Measurements from ENCODE around the gene TPO.

The TPO gene

GRCh38 chr2:1478311-1479305, 65.3 kb downstream of the TPO start:
- no peak for DNase-seq
- Histone ChIP-seq H3K4me1 (ENCODE audit: low read length) (no peaks in the 10 kb centered on the region), H3K27me3 (replicated peaks; ENCODE audit: insufficient read depth, low read length) (no peaks in the 10 kb centered on the region), H3K27ac (ENCODE audit: low read length) (no peak overlapping the region), H4K20me1 (ENCODE audit: insufficient read depth, low read length) (no peaks in the 10 kb centered on the region), H3K9me3 (replicated peaks; ENCODE audit: insufficient read depth, low read length) (no peaks in the 10 kb centered on the region), H3F3A (ENCODE audit: insufficient read depth, low read length) (no peaks in the 10 kb centered on the region), H3K4me2 (ENCODE audit: low read depth, low read length) (no peak overlapping the region), H3K4me3 (ENCODE audit: low read length) (no peak overlapping the region), H3K9me2 (replicated peaks; ENCODE audit: insufficient read depth, low read length) (no peaks in the 10 kb centered on the region), H2AFZ (ENCODE audit: low read length) (no peak overlapping the region), H3K79me2 (ENCODE audit: low read length) (no peaks in the 10 kb centered on the region), H3K36me3 (replicated peaks; ENCODE audit: insufficient read depth, low read length) (no peaks in the 10 kb centered on the region), H3K9ac (ENCODE audit: low read length) (no peak overlapping the region)
- TF ChIP-seq CTCF (IDR thresholded peaks at IDR 0.05; ENCODE audit: low read length): no peak
- TF ChIP-seq EZH2phosphoT487 (IDR thresholded peaks at IDR 0.05; ENCODE audit: low read length): no peak

- no peaks in the 10 kb centered on the region for H3F3A ChIP-seq (ENCODE audit: insufficient read depth, low read length)
These were observed 66.1 kb downstream of the TPO start for GRCh38 chr2:1479346-1479745.

GRCh38 chr2:1480671-1481076, 67.4 kb downstream of the TPO start:
- Histone ChIP-seq H3K9me3 (replicated peaks; ENCODE audit: insufficient read depth, low read length) (no peaks in the 10 kb centered on the region), H3K27ac (ENCODE audit: low read length) (no peak overlapping the region), H3K4me2 (ENCODE audit: low read depth, low read length) (no peak overlapping the region), H3K4me1 (ENCODE audit: low read length) (no peaks in the 10 kb centered on the region), H3F3A (ENCODE audit: insufficient read depth, low read length) (no peaks in the 10 kb centered on the region), H3K36me3 (replicated peaks; ENCODE audit: insufficient read depth, low read length) (no peaks in the 10 kb centered on the region), H3K9ac (ENCODE audit: low read length) (no peak overlapping the region), H3K4me3 (ENCODE audit: low read length) (no peak overlapping the region), H4K20me1 (ENCODE audit: insufficient read depth, low read length) (no peaks in the 10 kb centered on the region), H2AFZ (ENCODE audit: low read length) (no peak overlapping the region), H3K27me3 (replicated peaks; ENCODE audit: insufficient read depth, low read length) (no peaks in the 10 kb centered on the region), H3K79me2 (ENCODE audit: low read length) (no peaks in the 10 kb centered on the region), H3K9me2 (replicated peaks; ENCODE audit: insufficient read depth, low read length) (no peaks in the 10 kb centered on the region)
- DNase-seq: no peak
- TF ChIP-seq CTCF (IDR thresholded peaks at IDR 0.05; ENCODE audit: low read length) (no peak), EZH2 (optimal IDR thresholded peaks at IDR 0.05; ENCODE audit: low read depth, low read length) (no peak), EZH2phosphoT487 (IDR thresholded peaks at IDR 0.05; ENCODE audit: low read length) (no peak)

More at GRCh38 chr2:1479346-1479745, 66.1 kb downstream of the TPO start:
- no peak overlapping the region for H3K27ac ChIP-seq (ENCODE audit: low read length)
- no peak overlapping the region for H3K4me3 ChIP-seq (ENCODE audit: low read length)
- no peak overlapping the region for H3K9ac ChIP-seq (ENCODE audit: low read length)
- no peak overlapping the region for H3K4me2 ChIP-seq (ENCODE audit: low read depth, low read length)
- no peaks in the 10 kb centered on the region for H4K20me1 ChIP-seq (ENCODE audit: insufficient read depth, low read length)
- no peaks in the 10 kb centered on the region for H3K9me2 ChIP-seq (replicated peaks; ENCODE audit: insufficient read depth, low read length)
- no peak overlapping the region for H2AFZ ChIP-seq (ENCODE audit: low read length)
- no peaks in the 10 kb centered on the region for H3K9me3 ChIP-seq (replicated peaks; ENCODE audit: insufficient read depth, low read length)
- H3K4me1 ChIP-seq (ENCODE audit: low read length): no peaks in the 10 kb centered on the region
- H3K79me2 ChIP-seq (ENCODE audit: low read length): no peaks in the 10 kb centered on the region
- H3K27me3 ChIP-seq (replicated peaks; ENCODE audit: insufficient read depth, low read length): no peaks in the 10 kb centered on the region
- TF ChIP-seq EZH2phosphoT487 (IDR thresholded peaks at IDR 0.05; ENCODE audit: low read length) (no peak), CTCF (IDR thresholded peaks at IDR 0.05; ENCODE audit: low read length) (no peak), EZH2 (optimal IDR thresholded peaks at IDR 0.05; ENCODE audit: low read depth, low read length) (no peak)
- no peaks in the 10 kb centered on the region for H3K36me3 ChIP-seq (replicated peaks; ENCODE audit: insufficient read depth, low read length)
- no peak for DNase-seq

Data from MM.1S (cell line).